Vagina (tissue), 2 donors: ENCODE data around the gene HECTD4. TPM values are rescaled to one million over a fixed set of nuclear protein-coding genes. Genes with fewer than 3 reads are reported as not detected.
A peak's percentile ranks its signal among the peaks of the same experiment; 100 is the strongest.

Experiments used
- DNase-seq, 2 donors: peaks; one replicate each; pipeline ENCODE4 v3.0.0-alpha.2; 2017; ENCODE audit errors: extremely low spot score in 2 of 2
- H3K27ac ChIP-seq: fragments of 200-600 bp; sonication (generic); one replicate; pipeline ENCODE4 v1.5.1; 2019
- H3K27me3 ChIP-seq: fragments of 200-600 bp; sonication (generic); one replicate; pipeline ENCODE4 v1.5.1; 2019
- H3K36me3 ChIP-seq, 2 donors: fragments of 200-600 bp; sonication (generic); one replicate each; pipeline ENCODE4 v1.5.1; 2017 to 2019
- H3K4me1 ChIP-seq: fragments of 200-600 bp; sonication (generic); one replicate; pipeline ENCODE4 v1.5.1; 2019
- H3K4me3 ChIP-seq, 2 donors: fragments of 200-600 bp; sonication (generic); 1 replicate in 1 of 2; 2 replicates in 1 of 2; pipeline ENCODE4 v1.5.1; 2016 to 2019
- H3K9me3 ChIP-seq: fragments of 200-600 bp; sonication (generic); one replicate; pipeline ENCODE4 v1.5.1; 2019
- POLR2A ChIP-seq, 2 donors: fragments of 450-650 bp; IDR thresholded peaks; one replicate each; pipeline ENCODE4 v1.6.1; 2017; ENCODE audit warnings: antibody characterized with exemption in 2 of 2, mild to moderate bottlenecking in 2 of 2, moderate library complexity in 2 of 2
- POLR2AphosphoS5 ChIP-seq, 2 donors: sonication (generic); formaldehyde crosslinking; IDR thresholded peaks; one replicate each; pipeline ENCODE4 v1.9.0; 2017; ENCODE audit warnings: antibody characterized with exemption in 2 of 2, mild to moderate bottlenecking in 2 of 2, low read depth in 1 of 2; ENCODE audit not compliant: insufficient read depth in 1 of 2
- intact Hi-C: fragments of 100-400 bp; cut with DNase I; formaldehyde crosslinking; loops from one replicate; pipeline ENCODE4 v1.15.1; 2023
- total RNA-seq: library from RNA; depleted of rRNA; stranded (reverse); fragments of >200 nt; gene quantifications from one replicate; pipeline ENCODE4 v1.2.3, GENCODE V29; 2016
- TF ChIP-seq, protein P1 (sequence below), 3 experiments: fragments of 450-650 bp in 2 of 3; fragments of 200-600 bp in 1 of 3; sonication (generic) in 1 of 3; IDR thresholded peaks; one replicate each; pipeline ENCODE4 v1.5.1; 2017 to 2019; ENCODE audit warnings: antibody characterized with exemption in 3 of 3, mild to moderate bottlenecking in 2 of 3, moderate library complexity in 2 of 3

HECTD4 gene, protein sequence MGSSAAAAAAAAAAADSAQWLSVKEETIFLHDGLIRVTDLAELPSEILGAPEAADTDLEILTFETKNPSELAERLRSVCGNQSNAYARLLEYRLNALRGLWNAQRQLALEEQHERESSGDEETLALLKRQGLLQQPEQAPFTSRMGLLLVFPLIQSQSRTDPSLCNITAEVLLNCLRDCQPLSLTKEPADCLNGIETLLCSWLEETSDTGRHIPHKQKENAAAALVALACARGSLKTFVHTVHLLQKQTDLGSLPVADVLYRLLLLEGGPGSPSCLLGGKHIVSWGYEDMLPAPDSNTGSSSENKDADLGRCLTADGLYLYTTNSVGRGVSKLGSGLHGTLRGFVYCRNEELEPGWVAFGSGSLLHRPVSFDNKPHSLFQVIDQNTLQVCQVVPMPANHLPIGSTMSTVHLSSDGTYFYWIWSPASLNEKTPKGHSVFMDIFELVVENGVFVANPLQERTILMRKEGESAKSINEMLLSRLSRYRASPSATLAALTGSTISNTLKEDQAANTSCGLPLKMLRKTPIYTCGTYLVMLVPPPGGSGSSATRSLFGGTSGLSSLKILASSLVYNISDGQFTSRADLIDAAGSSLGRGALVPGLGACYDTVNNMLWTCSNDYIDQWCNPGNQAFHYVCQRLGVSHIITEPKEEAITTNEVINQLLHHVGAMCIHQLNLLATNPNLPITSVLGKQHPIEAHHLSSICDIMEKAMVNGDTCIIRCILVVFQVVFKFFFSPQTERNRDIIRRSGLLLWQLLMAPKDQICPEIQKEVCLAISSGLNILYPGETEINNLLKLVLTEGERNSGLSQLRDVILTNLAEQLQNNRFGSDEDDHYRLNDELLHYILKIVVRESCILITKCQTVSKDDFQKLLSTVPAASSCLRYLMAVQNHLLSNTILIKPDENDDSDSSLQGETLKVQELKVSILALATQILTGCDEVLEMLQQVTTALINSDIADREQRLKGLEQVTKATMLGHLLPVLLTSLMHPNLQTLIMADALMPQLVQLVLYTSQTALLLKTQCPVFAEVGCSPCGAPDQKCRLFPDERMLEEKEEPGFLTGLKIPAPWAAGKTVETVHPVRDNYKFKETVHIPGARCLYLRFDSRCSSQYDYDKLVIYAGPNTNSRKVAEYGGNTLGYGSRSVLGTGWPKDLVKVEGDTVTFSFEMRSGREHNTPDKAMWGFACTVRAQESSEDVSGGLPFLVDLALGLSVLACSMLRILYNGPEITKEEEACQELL (N-terminal part only)
- total RNA-seq, result 79.6 TPM

DNA sequence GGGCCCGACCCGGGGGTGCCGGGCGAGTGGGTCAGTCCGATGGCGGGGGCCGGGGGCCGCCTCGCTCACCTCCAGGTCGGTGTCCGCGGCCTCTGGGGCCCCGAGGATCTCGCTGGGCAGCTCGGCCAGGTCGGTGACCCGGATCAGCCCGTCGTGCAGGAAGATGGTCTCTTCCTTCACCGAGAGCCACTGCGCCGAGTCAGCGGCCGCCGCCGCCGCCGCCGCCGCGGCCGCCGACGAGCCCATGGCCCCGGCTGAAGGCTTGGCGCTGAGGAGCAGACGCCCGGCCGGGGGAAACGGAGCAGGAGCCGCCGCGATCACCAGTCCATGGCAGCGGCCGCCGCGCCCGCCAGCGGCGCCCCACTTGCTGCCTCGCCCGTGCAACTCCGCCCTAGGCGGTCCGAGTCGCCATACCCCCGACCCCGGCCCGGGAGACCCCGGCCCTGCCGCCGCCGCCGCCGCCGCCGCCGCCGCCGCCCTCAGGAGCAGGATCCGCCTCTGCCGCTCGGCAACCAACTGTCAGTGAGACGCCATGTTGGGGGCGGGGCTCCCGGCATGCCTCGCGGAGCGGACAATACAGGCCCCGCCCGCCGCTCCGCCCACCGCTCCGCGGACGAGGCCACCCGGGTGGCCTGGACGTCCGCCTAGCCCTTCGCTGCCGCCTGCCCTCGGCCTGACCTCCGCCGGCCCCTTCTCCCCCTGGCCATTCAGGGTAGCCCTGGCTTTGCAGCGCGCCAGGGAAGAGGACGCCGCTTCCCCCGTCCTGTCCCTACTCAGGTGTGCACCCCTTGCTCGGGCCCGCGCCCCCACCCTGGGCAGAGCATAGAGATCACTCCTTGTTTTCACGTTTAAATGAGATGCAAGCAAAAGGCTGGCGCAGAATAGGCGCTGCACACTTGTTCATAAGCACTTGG lies at the start of gene HECTD4:
Gene HECTD4, minus strand, starts transcription at position 549 of the 914 bp plus-strand sequence. Its CDS starts 303 bp downstream, at position 246.
- no peak for DNase-seq
- TF ChIP-seq POLR2A (IDR thresholded peaks at IDR 0.05) (peak; percentile 28 to 62), POLR2AphosphoS5 (IDR thresholded peaks at IDR 0.05; ENCODE audit: insufficient read depth in 1 of 2, low read depth in 1 of 2) (peak; percentile 46 to 71)
- TF ChIP-seq, protein P1, sequence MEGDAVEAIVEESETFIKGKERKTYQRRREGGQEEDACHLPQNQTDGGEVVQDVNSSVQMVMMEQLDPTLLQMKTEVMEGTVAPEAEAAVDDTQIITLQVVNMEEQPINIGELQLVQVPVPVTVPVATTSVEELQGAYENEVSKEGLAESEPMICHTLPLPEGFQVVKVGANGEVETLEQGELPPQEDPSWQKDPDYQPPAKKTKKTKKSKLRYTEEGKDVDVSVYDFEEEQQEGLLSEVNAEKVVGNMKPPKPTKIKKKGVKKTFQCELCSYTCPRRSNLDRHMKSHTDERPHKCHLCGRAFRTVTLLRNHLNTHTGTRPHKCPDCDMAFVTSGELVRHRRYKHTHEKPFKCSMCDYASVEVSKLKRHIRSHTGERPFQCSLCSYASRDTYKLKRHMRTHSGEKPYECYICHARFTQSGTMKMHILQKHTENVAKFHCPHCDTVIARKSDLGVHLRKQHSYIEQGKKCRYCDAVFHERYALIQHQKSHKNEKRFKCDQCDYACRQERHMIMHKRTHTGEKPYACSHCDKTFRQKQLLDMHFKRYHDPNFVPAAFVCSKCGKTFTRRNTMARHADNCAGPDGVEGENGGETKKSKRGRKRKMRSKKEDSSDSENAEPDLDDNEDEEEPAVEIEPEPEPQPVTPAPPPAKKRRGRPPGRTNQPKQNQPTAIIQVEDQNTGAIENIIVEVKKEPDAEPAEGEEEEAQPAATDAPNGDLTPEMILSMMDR (IDR thresholded peaks at IDR 0.05), result no peak
- no peaks in the 10 kb centered on the region for H3K36me3 ChIP-seq
- peak within 1 kb of the TSS; percentile 75 to 77 for H3K4me3 ChIP-seq
- intact Hi-C loops, result loop anchor here (10.0 kb wide), 1 partner anchor 187 kb away; no protein-coding TSS in a partner anchor
- H3K27me3 ChIP-seq, result no peaks in the 10 kb centered on the region
- H3K9me3 ChIP-seq, result no peaks in the 10 kb centered on the region
- peak within 1 kb of the TSS; percentile 77 for H3K27ac ChIP-seq
- peaks cover 32% of the 10 kb centered on the region for H3K4me1 ChIP-seq

GRCh38 chr12:112431965-112432364 lies 49.7 kb upstream of the HECTD4 start:
- Histone ChIP-seq H3K27me3 (no peaks in the 10 kb centered on the region), H3K27ac (no peak overlapping the region), H3K9me3 (no peaks in the 10 kb centered on the region), H3K36me3 (no peaks in the 10 kb centered on the region), H3K4me1 (no peaks in the 10 kb centered on the region), H3K4me3 (no peak overlapping the region)
- intact Hi-C loops, result no loop called here
- TF ChIP-seq POLR2AphosphoS5 (IDR thresholded peaks at IDR 0.05; ENCODE audit: insufficient read depth in 1 of 2, low read depth in 1 of 2) (no peak), POLR2A (IDR thresholded peaks at IDR 0.05) (no peak)
- TF ChIP-seq, protein P1 (IDR thresholded peaks at IDR 0.05), result no peak
- no peak for DNase-seq

DNA sequence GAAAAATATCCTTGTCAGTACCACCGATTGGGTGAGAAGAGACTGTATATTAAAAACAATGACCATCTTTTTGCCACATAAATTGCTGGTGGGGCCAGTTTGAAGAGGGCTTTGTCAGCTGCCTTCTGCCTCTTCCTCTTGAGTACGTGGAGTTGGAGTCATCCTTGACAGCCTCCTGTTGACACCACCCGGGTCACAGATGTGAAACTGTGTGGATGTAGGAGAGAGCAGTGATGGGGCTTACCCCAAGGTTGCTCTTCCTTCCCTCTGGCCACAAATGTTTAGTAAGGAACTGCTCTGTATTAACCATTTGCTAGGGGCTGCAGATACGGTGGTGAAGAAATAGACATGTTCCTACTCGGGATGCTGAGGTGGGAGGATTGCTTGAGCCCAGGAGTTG lies 48.7 kb upstream of the HECTD4 start:
- Histone ChIP-seq H3K4me3 (no peak overlapping the region), H3K27ac (no peak overlapping the region), H3K4me1 (no peaks in the 10 kb centered on the region), H3K9me3 (no peaks in the 10 kb centered on the region), H3K27me3 (no peaks in the 10 kb centered on the region), H3K36me3 (no peaks in the 10 kb centered on the region)
- DNase-seq, result no peak
- no peak for TF ChIP-seq POLR2A (IDR thresholded peaks at IDR 0.05)
- intact Hi-C loops, result no loop called here

- Histone ChIP-seq H3K27ac (no peak overlapping the region), H3K4me1 (peaks cover 19% of the 10 kb centered on the region), H3K27me3 (no peaks in the 10 kb centered on the region), H3K36me3 (no peaks in the 10 kb centered on the region), H3K9me3 (no peaks in the 10 kb centered on the region), H3K4me3 (no peak overlapping the region)
- intact Hi-C loops, result no loop called here
- no peak for DNase-seq
- TF ChIP-seq POLR2AphosphoS5 (IDR thresholded peaks at IDR 0.05; ENCODE audit: insufficient read depth in 1 of 2, low read depth in 1 of 2), result no peak
- no peak for TF ChIP-seq POLR2A (IDR thresholded peaks at IDR 0.05)
- TF ChIP-seq, protein P1 (IDR thresholded peaks at IDR 0.05), result no peak
These were observed 45.5 kb upstream of the HECTD4 start for GRCh38 chr12:112427760-112428159.
